Activated naive CD4-positive, alpha-beta T cell treated with anti-CD3 and anti-CD28 coated beads, Interleukin-2, amount 10 ng/mL, durations not matched to agents 7 days and 5 days (primary cell): ENCODE measurements around the gene TINAG.

Experiments used
- CTCF ChIA-PET: fragments of 350-600 bp; sonication (Branson Sonifier 250); formaldehyde crosslinking; loops from one replicate; lab custom pipeline; 2021; ENCODE audit warnings: antibody characterized with exemption; lab: Charles Lee
- DNase-seq: peaks from one replicate; pipeline ENCODE4 v3.0.0-alpha.2; 2020
- H3K27ac Mint-ChIP-seq: one replicate; pipeline ENCODE4 v1.8.0; 2021; ENCODE audit warnings: mild to moderate bottlenecking, moderate library complexity, mixed read lengths
- H3K27me3 Mint-ChIP-seq: one replicate; pipeline ENCODE4 v1.8.0; 2021; ENCODE audit warnings: mild to moderate bottlenecking, mixed read lengths
- H3K36me3 Mint-ChIP-seq: one replicate; pipeline ENCODE4 v1.8.0; 2021; ENCODE audit warnings: mixed read lengths
- H3K4me1 Mint-ChIP-seq: one replicate; pipeline ENCODE4 v1.8.0; 2021; ENCODE audit warnings: mixed read lengths
- H3K4me3 Mint-ChIP-seq: one replicate; pipeline ENCODE4 v1.8.0; 2021; ENCODE audit warnings: mild to moderate bottlenecking, moderate library complexity, mixed read lengths
- H3K9me3 Mint-ChIP-seq: one replicate; pipeline ENCODE4 v1.8.0; 2021; ENCODE audit warnings: mixed read lengths

Gene TINAG

GRCh38 chr6:54427396-54427937, 119.2 kb downstream of the TINAG start:
- no peak for DNase-seq
- no peaks in the 10 kb centered on the region for H3K27me3 Mint-ChIP-seq

DNA sequence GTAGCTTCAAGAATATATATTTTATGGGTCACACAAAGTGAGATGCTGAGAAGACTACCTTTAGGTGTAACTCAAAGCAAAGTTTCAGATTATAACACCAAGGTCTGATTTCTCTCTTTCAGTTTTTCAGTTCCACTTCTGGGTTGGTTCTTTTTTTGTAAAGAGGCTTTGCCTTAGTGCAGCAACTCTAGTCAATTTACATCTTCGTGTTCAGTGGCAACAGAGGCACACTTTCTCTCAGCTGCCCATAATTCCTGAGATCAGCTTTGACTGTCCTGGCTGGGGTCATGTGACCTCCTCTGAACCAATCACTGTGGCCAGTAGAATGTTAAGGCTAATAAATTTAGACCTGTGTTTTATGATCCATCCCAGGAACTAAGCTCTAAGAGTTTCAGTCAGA, 120.2 kb downstream of the TINAG start:
- CTCF ChIA-PET, result no interaction called here
- no peak for DNase-seq
- no peaks in the 10 kb centered on the region for H3K27me3 Mint-ChIP-seq
- no peaks in the 10 kb centered on the region for H3K36me3 Mint-ChIP-seq
- H3K4me3 Mint-ChIP-seq, result no peak overlapping the region
- H3K4me1 Mint-ChIP-seq, result no peaks in the 10 kb centered on the region
- H3K9me3 Mint-ChIP-seq, result peaks cover 4% of the 10 kb centered on the region
- H3K27ac Mint-ChIP-seq, result no peak overlapping the region

More at GRCh38 chr6:54427396-54427937, 119.2 kb downstream of the TINAG start:
- no peaks in the 10 kb centered on the region for H3K36me3 Mint-ChIP-seq
- CTCF ChIA-PET, result no interaction called here
- H3K9me3 Mint-ChIP-seq, result peaks cover 3% of the 10 kb centered on the region
- no peaks in the 10 kb centered on the region for H3K4me1 Mint-ChIP-seq
- H3K4me3 Mint-ChIP-seq, result no peak overlapping the region
- no peak overlapping the region for H3K27ac Mint-ChIP-seq

DNA sequence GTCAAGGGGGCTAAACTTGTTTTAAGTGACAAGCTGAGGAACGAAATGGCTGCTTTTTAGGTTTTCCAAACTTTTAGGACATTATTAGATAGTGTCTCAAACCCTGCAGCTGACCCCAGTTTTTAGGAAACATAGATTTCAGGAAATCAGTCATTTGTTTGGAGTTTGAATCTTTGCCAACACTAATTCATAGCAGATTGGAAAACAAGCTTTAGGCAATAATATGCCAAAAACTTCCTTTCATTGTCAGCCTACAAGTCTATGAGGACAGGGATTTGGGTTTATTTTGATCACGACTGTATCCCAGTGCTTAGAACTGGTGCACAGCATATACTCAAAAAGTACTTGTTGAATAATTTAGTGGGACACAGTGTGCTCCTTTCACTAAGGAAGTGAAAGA, 123.2 kb downstream of the TINAG start:
- H3K27ac Mint-ChIP-seq, result no peak overlapping the region
- no peaks in the 10 kb centered on the region for H3K27me3 Mint-ChIP-seq
- no peak overlapping the region for H3K4me3 Mint-ChIP-seq
- no peaks in the 10 kb centered on the region for H3K36me3 Mint-ChIP-seq
- no peaks in the 10 kb centered on the region for H3K4me1 Mint-ChIP-seq
- no peak for DNase-seq
- peaks cover 4% of the 10 kb centered on the region for H3K9me3 Mint-ChIP-seq
- CTCF ChIA-PET, result no interaction called here
